ENCODE data around the gene CDX1.

The CDX1 gene

DNA sequence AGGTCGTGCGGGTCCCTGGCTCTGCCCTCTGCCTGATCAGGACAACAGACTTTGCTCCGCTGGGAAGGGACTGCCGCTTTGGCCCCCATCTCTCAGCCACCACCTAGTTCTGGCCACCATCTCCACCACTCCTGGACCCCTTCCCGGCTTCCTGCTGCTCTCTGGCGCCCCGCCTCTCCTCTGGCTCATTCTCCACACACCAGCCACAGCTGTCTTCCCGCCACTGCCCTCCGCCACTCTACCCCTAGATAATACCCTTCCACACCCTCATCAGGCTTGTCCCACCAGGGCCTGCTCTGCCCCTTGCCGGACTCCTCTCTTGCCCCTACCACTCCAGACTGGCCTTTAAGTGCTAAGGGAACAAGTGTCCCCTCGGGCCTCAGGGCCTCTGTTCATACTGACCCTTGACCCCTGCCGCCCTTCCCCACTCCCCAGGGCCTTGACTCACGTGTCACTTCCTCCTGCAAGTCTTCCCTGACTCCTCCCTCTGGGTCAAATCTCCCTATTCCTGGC is 3.0 kb upstream of the CDX1 start:
- DNase-seq (ENCODE audit: low spot score), result no peak

DNA sequence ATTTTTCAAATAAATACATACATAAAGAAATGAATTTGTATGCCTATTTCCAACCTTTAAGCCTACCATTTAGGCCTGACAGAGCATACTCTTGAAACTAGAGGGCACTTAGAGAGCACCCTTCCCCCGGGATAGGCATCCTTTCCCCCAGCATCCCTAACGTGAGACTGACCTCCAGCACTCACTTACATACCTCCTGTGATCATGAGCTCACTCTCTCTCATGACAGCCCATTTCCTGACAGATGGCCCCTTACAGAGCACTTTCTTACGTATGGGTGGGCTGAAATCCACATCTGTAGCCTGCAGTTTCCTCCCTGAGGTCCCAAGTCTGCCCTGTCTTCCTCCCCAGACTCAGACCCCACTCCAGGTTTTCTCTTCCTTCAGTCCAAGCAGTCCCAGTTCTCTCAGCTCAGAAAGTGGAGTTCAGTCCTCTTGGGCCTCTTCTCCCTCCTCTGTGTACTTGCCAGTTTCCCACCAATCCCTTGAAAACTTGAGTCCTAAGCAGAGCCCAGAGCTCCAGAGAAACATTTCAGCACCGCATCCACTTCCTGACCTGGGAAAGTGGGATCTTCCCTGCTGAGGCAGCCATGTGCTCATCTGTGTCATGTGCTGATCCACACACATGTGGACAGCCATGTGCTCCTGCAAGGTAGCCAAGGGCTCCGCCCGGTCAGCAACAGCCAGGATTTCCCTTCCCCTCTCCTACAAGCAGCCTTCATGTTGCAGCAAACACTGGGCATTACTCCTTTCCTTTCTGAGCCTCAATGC is 2.2 kb upstream of the CDX1 start:
- no peak for DNase-seq (ENCODE audit: low spot score)

DNA sequence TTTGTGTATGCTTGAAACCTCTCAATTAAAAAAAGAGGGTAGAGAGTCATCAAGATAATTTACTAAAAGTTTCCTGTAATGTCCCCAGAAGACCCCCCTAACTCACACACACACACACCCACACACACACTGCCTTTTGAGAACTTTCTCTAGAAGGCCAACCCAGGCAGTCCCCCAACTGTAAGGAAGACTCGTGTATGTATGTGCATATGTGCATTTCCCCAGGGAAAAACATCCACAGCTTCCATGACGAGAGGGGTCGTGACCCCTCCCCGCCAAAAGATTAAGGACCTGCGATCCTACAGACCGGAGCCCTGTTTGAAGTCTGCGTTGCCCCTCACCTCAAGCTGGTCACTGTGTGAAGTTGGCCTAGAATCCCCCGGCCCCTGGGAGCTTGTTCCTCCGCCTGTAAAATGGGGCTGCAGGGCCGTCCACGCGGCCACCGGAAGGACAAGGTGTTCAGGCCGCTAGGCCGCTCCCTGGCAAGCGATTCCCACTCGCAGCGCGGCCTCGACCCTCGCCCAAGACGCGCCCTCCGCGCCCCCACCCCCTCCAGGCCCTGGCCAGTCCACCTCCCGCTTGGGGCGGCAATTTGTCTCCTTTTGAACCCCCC is 435 bp upstream of the CDX1 start:
- no peak for DNase-seq (ENCODE audit: low spot score)

- DNase-seq (ENCODE audit: low spot score), result no peak
Observed at GRCh38 chr5:150167512-150167850, 903 bp downstream of the CDX1 start.

GRCh38 chr5:150167908-150168307 is 1.3 kb downstream of the CDX1 start:
- DNase-seq (ENCODE audit: low spot score), result no peak

DNA sequence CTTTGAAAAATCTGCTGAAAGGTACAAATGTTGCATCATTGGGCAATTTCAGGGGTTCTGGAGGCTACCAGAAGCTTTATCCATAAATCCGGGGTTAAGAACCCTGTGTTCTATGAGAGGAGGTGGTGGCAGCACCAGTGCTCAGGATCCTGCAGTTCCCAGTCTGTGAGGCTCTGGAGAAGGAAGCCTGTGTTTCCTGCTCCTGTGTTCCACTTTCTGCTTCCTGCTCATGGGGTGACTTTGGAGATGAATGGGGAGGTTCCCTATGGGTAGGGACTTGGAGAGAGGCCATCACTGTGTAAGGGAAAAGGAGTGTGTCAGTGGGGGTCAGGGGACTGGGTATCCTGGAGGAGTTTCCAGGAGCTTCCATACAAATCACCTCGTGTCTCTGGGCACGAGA is 2.3 kb downstream of the CDX1 start:
- DNase-seq (ENCODE audit: low spot score), result no peak

DNA sequence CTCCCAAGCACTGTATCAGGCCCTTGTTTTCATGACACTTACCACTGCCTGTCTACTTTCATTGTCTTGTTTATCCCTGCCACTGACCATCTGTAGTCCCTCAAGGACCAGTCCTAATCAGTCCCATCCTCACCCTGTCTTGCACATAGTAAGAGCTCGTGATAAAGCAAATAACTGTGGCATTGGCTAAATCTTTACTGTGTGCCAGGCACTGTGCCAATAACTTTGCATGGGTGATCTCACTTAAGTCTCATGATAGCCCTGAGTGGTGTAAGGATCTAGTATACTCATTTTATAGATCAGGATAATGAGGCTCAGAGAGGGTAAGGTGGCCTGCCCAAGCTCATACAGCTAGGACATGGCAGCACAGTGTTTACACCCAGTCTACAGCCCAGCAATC is 5.6 kb downstream of the CDX1 start:
- DNase-seq (ENCODE audit: low spot score), result no peak

DNA sequence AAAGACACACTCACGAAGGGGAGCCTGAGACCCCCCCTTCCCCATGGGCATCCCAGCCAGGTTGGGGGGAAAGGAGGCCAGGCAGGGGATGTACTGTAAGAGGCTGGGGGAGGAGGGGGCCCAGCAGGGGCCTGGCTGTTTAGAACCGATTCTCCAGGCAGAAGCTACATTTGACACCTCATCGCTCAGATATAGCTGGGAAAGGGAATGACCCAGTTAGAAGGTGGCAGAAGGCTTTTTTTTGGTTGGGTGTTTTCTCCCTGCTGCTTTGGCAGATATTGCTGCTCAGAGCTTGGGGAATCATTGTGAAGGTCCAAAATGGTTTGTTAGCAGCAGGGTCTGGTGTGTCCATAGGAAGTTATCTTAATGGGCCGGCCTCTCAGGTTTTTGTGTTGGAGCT is 6.0 kb downstream of the CDX1 start:
- DNase-seq (ENCODE audit: low spot score), result no peak

DNA sequence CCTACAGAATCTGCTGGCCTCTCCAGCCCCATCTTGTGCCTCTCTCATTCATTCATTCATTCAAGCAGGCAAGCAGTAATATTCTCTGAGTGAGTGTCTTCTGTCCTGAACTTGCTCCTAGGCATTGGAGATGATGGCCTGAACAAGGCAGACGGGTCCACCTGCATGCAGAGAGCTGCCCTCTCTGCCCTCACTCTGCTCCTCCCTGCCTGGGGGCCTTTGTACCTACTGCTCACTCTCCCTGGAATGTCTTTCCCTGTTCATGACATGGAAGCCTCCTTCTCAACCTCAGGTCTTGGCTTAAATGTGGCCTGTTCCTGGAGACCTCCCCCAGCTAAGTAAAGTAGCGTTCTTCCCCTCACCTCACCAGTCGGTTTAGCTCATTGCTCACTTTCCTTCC is 6.6 kb downstream of the CDX1 start:
- no peak for DNase-seq (ENCODE audit: low spot score)

- DNase-seq (ENCODE audit: low spot score), result no peak
Observed at GRCh38 chr5:150174285-150174684, 7.7 kb downstream of the CDX1 start.

GRCh38 chr5:150175076-150175475 is 8.5 kb downstream of the CDX1 start:
- no peak for DNase-seq (ENCODE audit: low spot score)

GRCh38 chr5:150175536-150175935 is 9.0 kb downstream of the CDX1 start:
- DNase-seq (ENCODE audit: low spot score), result no peak

- no peak for DNase-seq (ENCODE audit: low spot score)
Observed at GRCh38 chr5:150176745-150177477, 10.3 kb downstream of the CDX1 start.

DNA sequence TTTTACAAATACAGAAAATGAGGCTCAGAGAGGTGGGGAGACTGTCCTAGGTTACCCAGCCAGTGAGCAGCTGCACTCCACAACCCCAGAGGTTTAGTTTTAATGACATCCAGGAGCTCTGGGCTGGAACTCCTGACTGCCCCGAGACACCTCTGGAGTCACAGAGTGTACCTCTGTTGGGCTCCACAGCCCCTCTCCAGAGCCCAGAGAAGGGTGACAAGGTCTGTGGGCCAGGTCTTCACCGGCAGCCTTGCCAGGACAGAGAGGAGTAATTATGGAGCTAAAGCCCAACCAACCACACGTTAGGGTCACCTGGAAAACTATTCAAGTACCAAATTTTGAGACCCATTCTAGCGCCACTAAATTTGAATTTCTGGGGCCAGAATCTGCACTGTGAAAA is 11.1 kb downstream of the CDX1 start:
- DNase-seq (ENCODE audit: low spot score), result no peak

DNA sequence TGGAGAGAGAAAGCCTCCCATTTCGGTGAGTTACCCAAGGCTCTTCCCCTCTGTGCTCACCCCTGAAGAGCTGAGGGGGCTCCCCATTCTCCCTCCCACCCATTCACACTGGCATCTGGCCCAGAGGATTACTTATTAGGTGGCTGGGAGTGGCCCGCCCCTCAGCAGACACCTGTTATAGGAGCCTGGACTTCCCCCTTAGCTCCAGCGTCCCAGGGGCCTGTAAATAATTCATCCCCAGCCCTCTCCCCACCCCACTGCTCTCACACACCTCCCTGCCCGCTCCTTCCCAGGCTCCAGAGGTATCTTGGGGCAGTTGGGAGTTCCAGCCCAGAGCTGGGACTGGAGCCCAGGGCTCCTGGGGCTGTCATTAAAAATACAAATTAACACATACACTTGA is 11.7 kb downstream of the CDX1 start:
- no peak for DNase-seq (ENCODE audit: low spot score)

DNA sequence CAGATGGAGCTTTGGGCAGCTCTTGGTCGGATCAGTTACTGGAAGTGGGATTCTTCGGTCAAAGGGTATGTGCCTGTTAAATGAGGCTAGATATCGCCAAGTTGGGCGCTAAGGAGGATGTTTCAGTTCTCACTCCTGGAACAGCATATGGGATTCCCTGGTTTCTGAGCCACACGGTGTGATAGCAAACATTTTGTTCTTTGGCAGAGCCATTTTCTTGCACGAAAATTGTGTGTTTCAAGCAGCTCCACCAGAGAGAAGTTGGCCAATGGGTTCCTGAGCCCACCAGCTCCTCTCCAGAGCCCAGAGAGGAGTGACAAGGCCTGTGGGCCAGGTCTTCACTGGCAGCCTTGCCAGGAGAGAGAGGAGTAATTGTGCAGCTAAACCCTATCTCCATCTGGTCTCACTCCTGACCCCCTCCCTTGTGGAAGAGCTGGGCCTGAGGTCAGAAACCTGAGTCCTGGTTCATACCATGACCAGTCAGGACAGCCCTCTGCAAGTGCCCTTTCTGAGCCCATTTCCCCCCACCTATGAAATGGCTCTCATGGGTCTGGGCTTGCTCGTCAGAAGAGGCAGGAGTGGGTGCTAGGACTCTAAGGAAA is 12.5 kb downstream of the CDX1 start:
- DNase-seq (ENCODE audit: low spot score), result no peak

- DNase-seq (ENCODE audit: low spot score), result no peak
Observed at GRCh38 chr5:150180241-150181026, 13.9 kb downstream of the CDX1 start.

DNA sequence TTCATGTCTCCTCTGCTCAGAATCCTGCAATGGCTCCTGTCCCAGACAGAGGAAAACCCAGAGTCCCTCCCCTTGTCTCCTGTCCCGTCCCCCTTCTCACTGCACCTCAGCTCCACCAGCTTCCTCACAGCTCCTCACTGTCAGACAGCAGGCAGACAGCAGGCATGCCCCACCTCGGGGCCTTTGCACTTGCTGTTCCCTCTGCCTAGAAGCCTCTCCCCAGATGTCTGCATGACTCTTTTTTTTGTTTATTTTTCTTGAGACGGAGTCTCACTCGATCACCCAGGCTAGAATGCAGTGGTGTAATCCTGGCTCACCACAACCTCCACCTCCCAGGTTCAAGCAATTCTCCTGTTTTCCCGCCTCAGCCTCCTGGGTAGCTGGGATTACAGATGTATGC is 14.4 kb downstream of the CDX1 start:
- DNase-seq (ENCODE audit: low spot score), result no peak

DNA sequence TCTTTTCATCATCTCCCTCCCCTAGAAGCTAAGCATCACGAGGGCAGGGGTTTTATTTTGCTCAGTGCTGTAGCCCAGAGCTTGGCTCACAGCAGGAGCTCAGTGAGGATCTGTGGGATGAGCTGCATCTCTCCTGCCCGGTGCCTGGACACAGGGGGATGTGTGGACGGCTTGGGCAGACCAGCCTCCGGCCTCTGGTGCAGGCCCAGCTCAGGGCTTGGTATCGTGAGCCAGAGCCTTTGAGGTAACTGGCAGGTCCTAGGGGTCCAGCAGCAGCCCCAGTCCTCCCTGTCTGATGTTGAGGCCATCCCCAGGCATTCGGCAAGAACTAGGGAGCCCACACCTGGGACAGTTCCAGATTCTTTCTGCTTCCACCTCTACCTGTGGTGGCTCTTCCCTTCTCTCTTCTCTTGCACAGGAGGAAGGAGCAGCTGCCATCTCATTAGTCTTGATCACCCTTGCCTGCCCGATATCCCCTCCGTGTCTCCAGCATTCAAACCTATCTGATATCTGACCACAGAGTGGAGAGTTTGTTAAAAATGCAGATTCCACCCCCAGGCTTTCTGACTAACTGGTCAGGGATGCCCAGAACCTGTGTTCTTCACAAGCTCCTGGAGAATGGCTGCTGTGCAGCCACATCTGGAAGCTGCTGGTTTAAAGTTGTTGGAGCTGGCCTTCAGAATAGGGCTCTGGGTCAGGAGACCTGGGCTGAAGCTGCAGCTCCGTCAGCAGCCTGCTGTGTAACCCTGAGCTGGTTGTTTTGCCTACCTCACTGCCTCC is 15.4 kb downstream of the CDX1 start:
- no peak for DNase-seq (ENCODE audit: low spot score)

- no peak for DNase-seq (ENCODE audit: low spot score)
Observed at GRCh38 chr5:150182774-150183173, 16.2 kb downstream of the CDX1 start.

GRCh38 chr5:150183436-150183835 is 16.9 kb downstream of the CDX1 start:
- no peak for DNase-seq (ENCODE audit: low spot score)
